Activated naive CD8-positive, alpha-beta T cell treated with anti-CD3 and anti-CD28 coated beads, Interleukin-2, amount 10 ng/mL, durations not matched to agents 7 days and 5 days (primary cell): Measurements from ENCODE around the gene IL12RB1. TPM values are rescaled to one million over a fixed set of nuclear protein-coding genes. Genes with fewer than 3 reads are reported as not detected.
"Not testable (repeated sequence)": the region's sequence is repeated elsewhere in the genome, so short reads cannot be mapped to it uniquely, and the experiment has no call there.

Source experiments
- ATAC-seq: fragments of 150-1000 bp; cut with Tn5 transposase; one replicate; pipeline ENCODE4 v1.10.0; 2021; ENCODE audit warnings: low read depth, moderate library complexity
- POLR2A ChIA-PET: fragments of 350-600 bp; sonication (Branson Sonifier 250); formaldehyde crosslinking; loops from one replicate; lab custom pipeline; 2021; ENCODE audit warnings: antibody characterized with exemption; lab: Charles Lee
- DNase-seq: peaks from one replicate; pipeline ENCODE4 v3.0.0; 2021
- H3K27ac Mint-ChIP-seq: one replicate; pipeline ENCODE4 v1.8.0; 2022; ENCODE audit warnings: mild to moderate bottlenecking, mixed read lengths
- H3K27me3 Mint-ChIP-seq: one replicate; pipeline ENCODE4 v1.8.0; 2022; ENCODE audit warnings: mild to moderate bottlenecking, moderate library complexity, mixed read lengths
- H3K36me3 Mint-ChIP-seq: one replicate; pipeline ENCODE4 v1.8.0; 2021; ENCODE audit warnings: mild to moderate bottlenecking, mixed read lengths
- H3K4me1 Mint-ChIP-seq: one replicate; pipeline ENCODE4 v1.8.0; 2021; ENCODE audit warnings: mixed read lengths
- H3K4me3 Mint-ChIP-seq: one replicate; pipeline ENCODE4 v1.8.0; 2022; ENCODE audit warnings: mild to moderate bottlenecking, moderate library complexity, mixed read lengths
- H3K9me3 Mint-ChIP-seq: one replicate; pipeline ENCODE4 v1.8.0; 2021; ENCODE audit warnings: mixed read lengths
- total RNA-seq, 2 experiments: library from RNA; stranded (reverse); gene quantifications; one replicate each; pipeline ENCODE4 v1.2.3, GENCODE V29; 2021

IL12RB1 gene
- total RNA-seq, 2 experiments from 2014 or later = 52.5 to 56.4 TPM

- DNase-seq = no peak
- no peak overlapping the region for H3K27ac Mint-ChIP-seq
- ATAC-seq = no peak
- H3K4me1 Mint-ChIP-seq = peaks cover 29% of the 10 kb centered on the region
- no peaks in the 10 kb centered on the region for H3K27me3 Mint-ChIP-seq
- POLR2A ChIA-PET = interaction anchor here (0.7 to 1.2 kb wide), 2 partner anchors 17 to 47 kb away, joined by 3 to 4 read pairs; no protein-coding TSS in a partner anchor
- H3K4me3 Mint-ChIP-seq = no peak overlapping the region
- H3K36me3 Mint-ChIP-seq = no peaks in the 10 kb centered on the region
- no peaks in the 10 kb centered on the region for H3K9me3 Mint-ChIP-seq
Observed at GRCh38 chr19:18096258-18096657, 9.5 kb upstream of the IL12RB1 start.

DNA sequence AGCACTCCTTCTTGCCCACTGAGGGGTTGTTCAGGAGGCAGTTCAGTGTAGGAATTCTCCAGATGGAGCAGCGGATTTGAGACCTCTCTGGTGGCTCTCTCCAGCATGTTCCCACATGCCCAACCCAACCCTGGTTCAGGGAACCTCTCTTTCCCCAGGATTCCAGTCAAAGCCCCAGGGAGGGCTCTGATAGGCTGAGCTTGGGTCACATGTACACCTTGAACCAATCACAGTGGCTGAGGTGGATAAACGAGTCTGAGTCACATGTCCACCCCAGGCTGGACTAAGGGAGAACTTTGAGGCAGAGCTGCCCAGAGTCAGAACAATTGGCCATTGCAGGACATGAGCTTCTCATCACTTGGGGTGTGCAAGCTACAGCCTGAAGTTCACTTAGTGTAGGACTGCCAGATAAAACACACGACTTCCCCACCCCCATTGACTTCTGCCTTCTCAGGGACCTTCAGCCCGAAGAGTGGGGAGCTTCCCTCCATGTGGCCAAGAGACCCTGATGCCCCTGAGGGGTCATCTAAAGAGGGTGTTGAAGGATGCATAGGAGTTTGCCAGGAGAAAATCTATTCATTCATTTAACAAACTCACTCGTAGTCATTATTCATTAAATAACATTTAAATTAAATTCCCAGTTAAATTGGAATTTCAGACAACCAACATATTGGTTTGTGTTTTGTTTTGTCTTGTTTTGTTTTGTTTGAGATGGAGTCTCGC is 6.9 kb upstream of the IL12RB1 start:
- ATAC-seq = no peak
- Mint-ChIP-seq H3K9me3 (no peaks in the 10 kb centered on the region), H3K36me3 (no peaks in the 10 kb centered on the region), H3K27ac (no peak overlapping the region), H3K4me3 (no peak overlapping the region), H3K27me3 (no peaks in the 10 kb centered on the region), H3K4me1 (peaks cover 43% of the 10 kb centered on the region)
- POLR2A ChIA-PET = interaction anchor here (0.5 to 1.3 kb wide), 3 partner anchors 26 to 234 kb away, joined by 3 to 4 read pairs (median 4); no protein-coding TSS in a partner anchor
- DNase-seq = no peak

DNA sequence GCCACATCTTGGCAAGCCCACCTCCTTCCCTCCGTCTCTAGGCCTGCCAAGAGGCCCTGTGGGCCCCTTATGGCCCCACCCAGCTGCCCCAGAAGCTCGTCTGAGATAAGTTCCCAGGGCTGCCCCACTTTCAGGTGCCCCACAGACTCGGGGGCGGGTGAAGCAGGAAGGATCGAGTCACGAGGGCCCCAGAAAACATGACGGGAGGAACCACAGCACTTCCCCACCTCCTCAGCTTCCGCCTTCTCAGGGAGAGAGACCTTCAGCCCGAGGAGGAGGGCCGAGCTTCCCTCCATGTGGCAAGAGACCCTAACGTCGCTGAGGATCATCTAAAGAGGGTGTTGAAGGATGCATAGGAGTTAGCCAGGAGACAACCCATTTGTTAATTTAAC is 4.5 kb upstream of the IL12RB1 start:
- Mint-ChIP-seq H3K36me3 (peaks cover 4% of the 10 kb centered on the region), H3K9me3 (no peaks in the 10 kb centered on the region), H3K4me3 (peak overlapping the region; percentile 77), H3K4me1 (peaks cover 52% of the 10 kb centered on the region), H3K27me3 (no peaks in the 10 kb centered on the region), H3K27ac (peak overlapping the region; percentile 99)
- ATAC-seq = peak; percentile 73
- peak; percentile 78 for DNase-seq
- POLR2A ChIA-PET = interaction anchor here (0.5 to 5.3 kb wide), 15 partner anchors 12 to 1163 kb away, joined by 3 to 38 read pairs (median 4); partner anchors contain the start of genes PIK3R2 and SSBP4

GRCh38 chr19:18090545-18091216 is 3.9 kb upstream of the IL12RB1 start:
- peak overlapping the region; percentile 77 for H3K4me3 Mint-ChIP-seq
- H3K9me3 Mint-ChIP-seq = no peaks in the 10 kb centered on the region
- H3K36me3 Mint-ChIP-seq = peaks cover 4% of the 10 kb centered on the region
- POLR2A ChIA-PET = interaction anchor here (0.5 to 5.3 kb wide), 15 partner anchors 13 to 1162 kb away, joined by 3 to 38 read pairs (median 4); partner anchors contain the start of genes PIK3R2, RPL18A and SSBP4
- H3K27me3 Mint-ChIP-seq = no peaks in the 10 kb centered on the region
- no peak for ATAC-seq
- H3K4me1 Mint-ChIP-seq = peaks cover 54% of the 10 kb centered on the region
- no peak for DNase-seq
- peak overlapping the region; percentile 99 for H3K27ac Mint-ChIP-seq

GRCh38 chr19:18089726-18090125 is 3.0 kb upstream of the IL12RB1 start:
- ATAC-seq = no peak
- POLR2A ChIA-PET = interaction anchor here (0.5 to 5.3 kb wide), 8 partner anchors 9 to 230 kb away, joined by 3 to 38 read pairs (median 5); partner anchors contain the start of genes MAST3 and RPL18A
- Mint-ChIP-seq H3K36me3 (peaks cover 6% of the 10 kb centered on the region), H3K9me3 (no peaks in the 10 kb centered on the region), H3K27ac (peak overlapping the region; percentile 99), H3K27me3 (no peaks in the 10 kb centered on the region), H3K4me3 (peak overlapping the region; percentile 24), H3K4me1 (peaks cover 58% of the 10 kb centered on the region)
- no peak for DNase-seq

GRCh38 chr19:18089096-18089541 is 2.4 kb upstream of the IL12RB1 start:
- peak; percentile 40 for ATAC-seq
- POLR2A ChIA-PET = interaction anchor here (0.7 to 5.3 kb wide), 13 partner anchors 9 to 402 kb away, joined by 3 to 38 read pairs (median 4); partner anchors contain the start of genes ARRDC2, JUND and MAST3
- H3K27ac Mint-ChIP-seq = peak overlapping the region; percentile 99
- DNase-seq = peak; percentile 54
- peak overlapping the region; percentile 74 for H3K4me3 Mint-ChIP-seq
- H3K27me3 Mint-ChIP-seq, H3K9me3 Mint-ChIP-seq: not testable (repeated sequence)
- peaks cover 12% of the 10 kb centered on the region for H3K36me3 Mint-ChIP-seq
- H3K4me1 Mint-ChIP-seq = peaks cover 64% of the 10 kb centered on the region

GRCh38 chr19:18085702-18086457 is 854 bp downstream of the IL12RB1 start:
- Mint-ChIP-seq H3K9me3 (peaks cover 10% of the 10 kb centered on the region), H3K4me1 (peaks cover 58% of the 10 kb centered on the region), H3K27ac (peak overlapping the region; percentile 99), H3K27me3 (no peaks in the 10 kb centered on the region), H3K36me3 (peaks cover 26% of the 10 kb centered on the region), H3K4me3 (peak overlapping the region; percentile 99)
- ATAC-seq = no peak
- DNase-seq = no peak
- POLR2A ChIA-PET = interaction anchor here (0.7 to 4.1 kb wide), 4 partner anchors 12 to 562 kb away, joined by 3 to 35 read pairs (median 13); partner anchors contain the start of gene MAST3

DNA sequence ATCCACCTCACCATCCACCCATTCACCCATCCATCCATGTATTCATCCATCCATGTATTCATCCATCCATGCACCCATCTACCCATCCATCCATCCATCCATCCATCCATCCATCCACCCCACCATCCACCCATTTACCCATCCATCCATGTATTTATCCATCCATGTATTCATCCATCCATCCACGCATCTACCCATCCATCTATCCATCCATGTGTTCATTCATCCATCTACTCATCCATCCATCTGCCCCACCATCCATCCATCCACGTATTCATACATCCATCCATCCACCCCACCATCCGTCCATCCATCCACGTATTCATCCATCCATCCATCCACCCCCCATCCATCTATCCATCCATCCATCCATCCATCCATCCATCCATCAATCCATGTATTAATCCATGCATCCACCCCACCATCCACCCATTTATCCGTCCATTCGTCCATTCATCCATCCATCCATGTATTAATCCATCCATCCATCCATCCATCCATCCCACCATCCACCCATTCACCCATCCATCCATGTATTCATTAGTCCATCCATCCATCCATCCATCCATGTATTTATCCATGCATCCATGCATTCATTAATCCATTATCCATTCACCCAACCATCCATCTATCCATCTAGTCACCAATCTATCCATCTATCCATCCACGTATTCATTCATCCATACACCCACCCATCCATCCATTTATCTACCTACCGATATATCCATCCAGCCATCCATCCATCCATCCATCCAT is 2.6 kb downstream of the IL12RB1 start:
- H3K36me3 Mint-ChIP-seq = peaks cover 30% of the 10 kb centered on the region
- peak overlapping the region; percentile 85 for H3K4me3 Mint-ChIP-seq

GRCh38 chr19:18074192-18074591 is 12.5 kb downstream of the IL12RB1 start:
- Mint-ChIP-seq H3K9me3 (no peaks in the 10 kb centered on the region), H3K36me3 (peaks cover 22% of the 10 kb centered on the region), H3K27ac (no peak overlapping the region), H3K27me3 (no peaks in the 10 kb centered on the region), H3K4me1 (peaks cover 12% of the 10 kb centered on the region), H3K4me3 (no peak overlapping the region)
- POLR2A ChIA-PET = interaction anchor here (1.4 kb wide), 1 partner anchor 17 kb away, joined by 4 read pairs; no protein-coding TSS in a partner anchor
- ATAC-seq (no peak), DNase-seq (no peak)

More for the DNA sequence above, 2.6 kb downstream of the IL12RB1 start:
- Mint-ChIP-seq H3K4me1 (peaks cover 42% of the 10 kb centered on the region), H3K9me3 (peaks cover 10% of the 10 kb centered on the region), H3K27ac (peak overlapping the region; percentile 68), H3K27me3 (no peaks in the 10 kb centered on the region)
- no peak for DNase-seq
- ATAC-seq = no peak
- POLR2A ChIA-PET = no interaction called here

DNA sequence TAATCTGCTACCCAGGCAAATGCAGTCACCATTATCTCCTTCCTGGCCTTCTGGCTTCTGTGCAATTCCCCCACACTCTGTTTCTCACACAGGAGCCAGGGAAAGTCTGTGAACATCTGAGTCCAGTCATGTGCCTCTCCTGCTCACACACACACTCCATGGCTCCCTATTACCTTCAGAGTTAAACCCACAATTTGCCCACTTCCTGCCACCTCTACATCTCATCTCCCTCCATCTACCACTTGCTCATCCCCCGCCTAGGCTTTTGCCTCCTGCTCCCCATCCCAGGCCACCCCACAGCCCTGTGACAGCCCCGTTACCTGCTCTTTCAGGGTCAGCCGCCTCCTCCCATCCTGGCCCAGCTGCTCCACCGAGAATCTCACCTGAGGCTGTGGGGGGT is 13.5 kb downstream of the IL12RB1 start:
- H3K27me3 Mint-ChIP-seq = no peaks in the 10 kb centered on the region
- H3K9me3 Mint-ChIP-seq = no peaks in the 10 kb centered on the region
- H3K4me3 Mint-ChIP-seq = peak overlapping the region; percentile 40
- peaks cover 20% of the 10 kb centered on the region for H3K36me3 Mint-ChIP-seq
- peak overlapping the region; percentile 78 for H3K27ac Mint-ChIP-seq
- ATAC-seq = peak; percentile 68
- DNase-seq = no peak
- peaks cover 12% of the 10 kb centered on the region for H3K4me1 Mint-ChIP-seq
- POLR2A ChIA-PET = no interaction called here

DNA sequence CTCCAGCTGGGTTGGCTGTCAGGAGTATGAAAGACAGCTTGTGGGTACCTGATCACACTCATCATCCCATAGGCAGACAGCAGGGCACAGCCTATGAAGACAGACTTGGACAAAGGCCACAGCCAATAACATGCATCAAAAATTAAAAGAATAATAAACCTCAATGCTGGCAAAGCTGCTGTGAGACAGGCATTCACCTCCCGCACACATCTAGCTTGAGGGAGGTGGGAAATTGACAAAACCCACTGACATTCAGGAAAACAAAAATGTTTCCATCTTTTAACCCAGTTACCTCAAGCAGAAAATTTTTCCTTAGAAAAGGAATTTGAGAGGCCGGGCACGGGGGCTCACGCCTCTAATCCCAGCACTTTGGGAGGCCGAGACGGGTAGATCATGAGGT is 14.4 kb downstream of the IL12RB1 start:
- H3K27me3 Mint-ChIP-seq = no peaks in the 10 kb centered on the region
- ATAC-seq = no peak
- H3K9me3 Mint-ChIP-seq = no peaks in the 10 kb centered on the region
- POLR2A ChIA-PET = interaction anchor here (0.5 to 1.3 kb wide), 4 partner anchors 16 to 383 kb away, joined by 3 to 5 read pairs (median 4); no protein-coding TSS in a partner anchor
- peaks cover 15% of the 10 kb centered on the region for H3K36me3 Mint-ChIP-seq
- no peak overlapping the region for H3K4me3 Mint-ChIP-seq
- no peak for DNase-seq
- H3K27ac Mint-ChIP-seq = no peak overlapping the region
- H3K4me1 Mint-ChIP-seq = peaks cover 12% of the 10 kb centered on the region

DNA sequence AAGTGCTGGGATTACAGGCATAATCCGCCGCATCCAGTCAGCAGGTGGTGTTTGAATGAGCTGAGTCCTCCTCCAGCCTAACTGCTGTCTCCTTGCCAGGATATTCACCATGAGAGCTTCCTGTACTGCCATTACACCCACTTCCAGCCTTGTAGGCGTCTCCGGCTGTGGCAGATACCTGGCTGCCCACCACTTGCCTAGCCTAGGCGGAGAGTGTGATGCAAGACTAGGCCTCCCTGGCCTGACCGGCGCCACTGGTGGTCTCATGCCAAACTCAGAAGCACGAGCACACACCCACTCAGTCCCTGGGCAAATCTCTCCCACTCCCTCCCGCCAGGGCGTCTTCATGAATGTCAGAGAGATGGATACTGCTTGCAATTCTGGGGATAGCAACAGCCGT is 16.6 kb downstream of the IL12RB1 start:
- Mint-ChIP-seq H3K9me3 (no peaks in the 10 kb centered on the region), H3K27ac (no peak overlapping the region), H3K4me3 (no peak overlapping the region), H3K4me1 (peaks cover 12% of the 10 kb centered on the region), H3K36me3 (peaks cover 15% of the 10 kb centered on the region), H3K27me3 (no peaks in the 10 kb centered on the region)
- DNase-seq (no peak), ATAC-seq (no peak)
- POLR2A ChIA-PET = no interaction called here
